SK-N-SH treated with all-trans-retinoic acid at 6 μM for 48 hours (cell line): Measurements from ENCODE around the gene PLEKHG5.

Experiments
- ESRRG ChIP-seq: fragments of 250-450 bp; sonication (Bioruptor Pico); IDR thresholded peaks from 2 replicates; pipeline ENCODE4 v1.6.1; 2021; ENCODE audit warnings: mild to moderate bottlenecking
- OSR1 ChIP-seq: fragments of 250-450 bp; sonication (Bioruptor Pico); IDR thresholded peaks from 2 replicates; pipeline ENCODE4 v1.8.0; 2022; ENCODE audit warnings: moderate library complexity, mild to moderate bottlenecking, inconsistent platforms
- TSHZ2 ChIP-seq: fragments of 250-450 bp; sonication (Bioruptor Pico); IDR thresholded peaks from 2 replicates; pipeline ENCODE4 v1.5.0; 2020; ENCODE audit warnings: mild to moderate bottlenecking, moderate library complexity
- TF ChIP-seq, protein P1 (sequence below): fragments of 250-450 bp; sonication (Bioruptor Pico); IDR thresholded peaks from 2 replicates; pipeline ENCODE4 v1.5.1; 2020; ENCODE audit warnings: low read depth, mild to moderate bottlenecking, moderate library complexity

DNA sequence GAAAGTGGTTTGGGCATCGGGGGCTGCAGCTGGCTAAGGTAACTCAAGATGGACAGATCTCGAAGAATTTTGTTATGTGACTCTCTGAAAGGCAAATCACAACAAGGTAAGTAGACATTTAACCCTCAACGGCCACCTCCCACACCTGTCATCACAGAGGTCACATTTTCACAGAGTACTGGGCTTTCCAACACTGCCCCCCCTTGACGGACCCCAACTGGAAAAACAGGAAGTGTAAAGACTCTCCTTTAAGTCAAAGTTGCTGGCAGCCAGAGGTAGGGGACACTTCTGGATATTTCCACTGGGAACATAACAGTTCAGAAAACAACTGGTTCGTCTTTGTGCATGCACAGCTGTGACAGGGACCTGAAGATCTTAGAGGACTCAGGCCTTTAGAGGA lies 40.5 kb upstream of the PLEKHG5 start:
- TF ChIP-seq ESRRG (no peak), TSHZ2 (CRISPR knock-in tag) (no peak), OSR1 (CRISPR knock-in tag) (no peak)
- TF ChIP-seq, protein P1, sequence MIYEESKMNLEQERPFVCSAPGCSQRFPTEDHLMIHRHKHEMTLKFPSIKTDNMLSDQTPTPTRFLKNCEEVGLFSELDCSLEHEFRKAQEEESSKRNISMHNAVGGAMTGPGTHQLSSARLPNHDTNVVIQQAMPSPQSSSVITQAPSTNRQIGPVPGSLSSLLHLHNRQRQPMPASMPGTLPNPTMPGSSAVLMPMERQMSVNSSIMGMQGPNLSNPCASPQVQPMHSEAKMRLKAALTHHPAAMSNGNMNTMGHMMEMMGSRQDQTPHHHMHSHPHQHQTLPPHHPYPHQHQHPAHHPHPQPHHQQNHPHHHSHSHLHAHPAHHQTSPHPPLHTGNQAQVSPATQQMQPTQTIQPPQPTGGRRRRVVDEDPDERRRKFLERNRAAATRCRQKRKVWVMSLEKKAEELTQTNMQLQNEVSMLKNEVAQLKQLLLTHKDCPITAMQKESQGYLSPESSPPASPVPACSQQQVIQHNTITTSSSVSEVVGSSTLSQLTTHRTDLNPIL, result no peak
